Large intestine (tissue), 3 donors: ENCODE results near the gene RAB3C. TPM values are rescaled to one million over a fixed set of nuclear protein-coding genes. Genes with fewer than 3 reads are reported as not detected.
"Not testable (repeated sequence)": the region's sequence is repeated elsewhere in the genome, so short reads cannot be mapped to it uniquely, and the experiment has no call there.

Source experiments
- DNase-seq, 2 donors: peaks; one replicate each; pipeline versions ENCODE4 v3.0.0 to v3.0.0-alpha.2; 2013
- H3K27ac ChIP-seq: one replicate; pipeline ENCODE4 v1.5.1; 2013; ENCODE audit warnings: low read length
- H3K27me3 ChIP-seq: 2 replicates; pipeline ENCODE4 v1.6.1; 2013; ENCODE audit warnings: low read length; ENCODE audit not compliant: control insufficient read depth, insufficient read depth
- H3K36me3 ChIP-seq: 2 replicates; pipeline ENCODE4 v1.6.1; 2013; ENCODE audit warnings: low read length; ENCODE audit not compliant: control insufficient read depth, insufficient read depth
- H3K4me1 ChIP-seq: one replicate; pipeline ENCODE4 v1.6.1; 2013; ENCODE audit warnings: low read length; ENCODE audit not compliant: control insufficient read depth, insufficient read depth
- H3K4me3 ChIP-seq: one replicate; pipeline ENCODE4 v1.5.1; 2013; ENCODE audit warnings: low read length
- H3K9me3 ChIP-seq: one replicate; pipeline ENCODE4 v1.6.1; 2013; ENCODE audit warnings: mild to moderate bottlenecking, low read depth, low read length, moderate library complexity; ENCODE audit not compliant: control insufficient read depth
- WGBS: methylation state at CpG from one replicate; pipeline ENCODE4 v1.1.5; 2013; ENCODE audit warnings: low lambda C conversion rate; ENCODE audit not compliant: insufficient coverage; 5-methylcytosine and 5-hydroxymethylcytosine counted together
- polyA plus RNA-seq: library from polyadenylated mRNA; unstranded; fragments of 120-200 nt; gene quantifications from one replicate; pipeline ENCODE4 v1.2.1, GENCODE V29; 2013

Gene RAB3C
- polyA plus RNA-seq, 1 donor: 12.6 TPM

DNA sequence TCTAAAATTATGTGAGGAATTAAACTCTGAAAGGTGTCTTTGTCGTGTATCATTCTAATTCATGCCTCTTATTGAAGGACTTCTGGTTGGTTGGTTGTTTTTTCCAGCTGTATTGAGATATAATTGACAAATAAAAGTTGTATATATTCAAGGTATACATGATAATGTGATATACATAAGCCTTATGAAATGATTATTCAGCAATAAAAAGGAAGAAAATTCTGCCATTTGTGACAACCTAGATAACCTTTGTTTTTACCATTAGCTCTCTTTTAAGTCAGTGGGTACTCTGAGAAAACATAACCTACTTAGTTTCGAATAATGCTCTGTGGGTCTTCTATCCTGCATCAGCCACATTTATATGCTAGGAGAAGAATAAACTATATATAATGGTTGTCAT is 89.6 kb downstream of the RAB3C start:
- Histone ChIP-seq H3K9me3 (no peaks in the 10 kb centered on the region), H3K4me3 (no peak overlapping the region), H3K36me3 (no peaks in the 10 kb centered on the region), H3K4me1 (no peaks in the 10 kb centered on the region), H3K27me3 (no peaks in the 10 kb centered on the region), H3K27ac (no peak overlapping the region)
- WGBS: 100% methylated on average over 1 of the region's 2 CpGs
- no peak for DNase-seq

DNA sequence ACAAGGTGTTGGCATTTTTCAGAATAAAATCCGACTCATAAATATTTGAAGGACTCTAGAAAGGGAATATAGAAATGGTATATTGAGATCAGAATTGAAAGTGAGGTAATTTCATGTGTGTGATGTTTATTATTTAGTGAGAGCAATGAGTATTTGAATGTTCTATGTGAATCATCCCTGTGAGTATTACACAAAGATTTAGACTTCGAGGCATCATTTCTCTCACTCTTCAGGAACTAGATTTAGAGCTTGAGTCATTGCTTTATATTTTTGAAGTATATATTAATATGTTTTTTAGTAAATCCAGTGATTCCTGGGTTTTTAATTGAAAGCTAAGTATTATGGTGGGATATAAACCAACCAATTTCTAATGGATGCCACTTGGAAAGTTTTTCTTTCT is 91.2 kb downstream of the RAB3C start:
- Histone ChIP-seq H3K4me3 (no peak overlapping the region), H3K9me3 (no peaks in the 10 kb centered on the region), H3K27me3 (no peaks in the 10 kb centered on the region), H3K4me1 (no peaks in the 10 kb centered on the region), H3K36me3 (no peaks in the 10 kb centered on the region), H3K27ac (no peak overlapping the region)
- DNase-seq: no peak
- WGBS: 83% methylated on average over 1 of the region's 2 CpGs

DNA sequence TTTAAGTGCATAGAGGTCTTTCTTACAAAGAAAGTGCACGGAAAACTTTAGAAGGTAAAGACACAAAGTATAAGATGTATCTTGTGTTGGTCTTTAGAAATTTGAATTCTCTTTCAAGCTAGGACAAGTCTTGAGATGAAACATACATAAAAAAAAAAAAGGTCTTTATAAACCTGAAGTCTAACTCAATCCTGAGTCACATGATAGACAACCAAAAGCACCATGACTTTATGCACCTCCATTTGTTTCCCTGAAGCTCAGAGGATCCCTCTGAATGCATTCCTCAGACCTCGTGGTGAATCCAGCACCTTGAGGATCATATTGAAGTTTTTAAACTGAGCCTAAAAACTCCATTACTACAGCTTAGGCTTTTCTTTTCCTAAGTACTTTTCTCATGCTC is 91.8 kb downstream of the RAB3C start:
- no peaks in the 10 kb centered on the region for H3K9me3 ChIP-seq
- 100% methylated on average over 1 of the region's 2 CpGs for WGBS
- no peaks in the 10 kb centered on the region for H3K4me1 ChIP-seq
- no peak for DNase-seq
- no peaks in the 10 kb centered on the region for H3K27me3 ChIP-seq
- no peak overlapping the region for H3K27ac ChIP-seq
- H3K36me3 ChIP-seq: no peaks in the 10 kb centered on the region
- no peak overlapping the region for H3K4me3 ChIP-seq

DNA sequence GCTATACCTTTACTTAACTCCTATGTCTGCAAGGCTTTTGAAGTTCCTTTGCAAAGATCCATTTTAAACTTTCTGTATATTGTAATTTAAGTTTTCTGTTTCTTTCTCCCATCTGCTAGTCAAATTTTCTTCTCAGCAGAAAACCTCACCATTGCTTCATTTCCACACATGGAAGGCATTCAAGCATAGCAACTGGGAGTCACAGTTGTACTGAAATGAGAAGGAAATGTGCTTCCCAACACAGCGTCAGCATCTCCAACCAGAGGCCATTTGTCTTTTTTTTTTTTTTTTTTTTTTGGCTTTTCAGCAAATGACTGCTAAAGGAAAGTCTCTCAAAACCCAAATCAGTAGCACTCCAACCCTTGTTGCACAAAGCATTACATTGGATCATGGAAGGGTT is 92.5 kb downstream of the RAB3C start:
- no CpG with 5 or more reads among the region's 1 CpG for WGBS
- H3K27ac ChIP-seq: no peak overlapping the region
- H3K9me3 ChIP-seq: no peaks in the 10 kb centered on the region
- no peaks in the 10 kb centered on the region for H3K27me3 ChIP-seq
- H3K4me3 ChIP-seq: no peak overlapping the region
- DNase-seq: no peak
- no peaks in the 10 kb centered on the region for H3K4me1 ChIP-seq
- H3K36me3 ChIP-seq: no peaks in the 10 kb centered on the region

DNA sequence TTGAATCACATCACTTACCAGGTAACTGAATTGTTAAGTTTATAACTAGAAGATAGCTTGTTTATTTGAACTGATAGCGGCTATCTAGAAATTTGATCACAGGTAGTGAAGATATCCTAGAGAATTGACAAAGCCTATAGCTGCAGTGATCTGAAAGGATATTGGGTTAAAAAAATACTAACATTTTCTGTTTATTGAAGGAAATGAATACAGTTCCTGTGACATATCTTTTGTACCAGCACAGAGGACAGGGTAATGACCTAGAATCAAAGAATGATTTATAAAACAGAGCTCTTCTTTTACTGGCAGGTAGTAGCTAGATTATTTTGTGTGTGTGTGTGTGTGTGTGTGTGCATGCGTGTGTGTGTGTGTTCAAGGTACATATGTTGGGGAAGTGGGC is 94.8 kb downstream of the RAB3C start:
- WGBS: no CpG with 5 or more reads among the region's 2 CpGs
- Histone ChIP-seq H3K27me3 (no peaks in the 10 kb centered on the region), H3K4me1 (no peaks in the 10 kb centered on the region), H3K27ac (no peak overlapping the region), H3K36me3 (no peaks in the 10 kb centered on the region), H3K9me3 (no peaks in the 10 kb centered on the region), H3K4me3 (no peak overlapping the region)
- no peak for DNase-seq

DNA sequence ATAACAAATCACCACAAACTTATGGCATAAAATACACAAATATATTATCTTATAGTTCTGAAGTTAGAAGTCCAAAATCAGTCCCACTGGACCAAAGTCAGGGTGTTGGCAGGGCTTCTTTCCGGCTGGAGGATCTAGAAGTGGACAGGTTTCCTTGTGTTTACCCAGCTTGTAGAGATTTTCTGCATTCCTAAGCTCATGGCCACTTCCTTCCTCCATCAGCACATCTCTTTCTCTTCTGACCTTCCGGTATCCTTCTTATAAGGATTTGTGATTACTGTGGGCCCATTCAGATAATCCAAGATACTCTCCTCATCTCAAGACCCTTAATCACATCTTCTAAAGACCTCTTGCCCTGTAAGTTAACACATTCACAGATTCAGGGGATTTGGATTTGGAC is 97.6 kb downstream of the RAB3C start:
- Histone ChIP-seq H3K36me3 (no peaks in the 10 kb centered on the region), H3K4me1 (no peaks in the 10 kb centered on the region), H3K9me3 (no peaks in the 10 kb centered on the region), H3K4me3 (no peak overlapping the region), H3K27ac (no peak overlapping the region), H3K27me3 (no peaks in the 10 kb centered on the region)
- WGBS: 100% methylated on average over 1 of the region's 2 CpGs
- DNase-seq: no peak

DNA sequence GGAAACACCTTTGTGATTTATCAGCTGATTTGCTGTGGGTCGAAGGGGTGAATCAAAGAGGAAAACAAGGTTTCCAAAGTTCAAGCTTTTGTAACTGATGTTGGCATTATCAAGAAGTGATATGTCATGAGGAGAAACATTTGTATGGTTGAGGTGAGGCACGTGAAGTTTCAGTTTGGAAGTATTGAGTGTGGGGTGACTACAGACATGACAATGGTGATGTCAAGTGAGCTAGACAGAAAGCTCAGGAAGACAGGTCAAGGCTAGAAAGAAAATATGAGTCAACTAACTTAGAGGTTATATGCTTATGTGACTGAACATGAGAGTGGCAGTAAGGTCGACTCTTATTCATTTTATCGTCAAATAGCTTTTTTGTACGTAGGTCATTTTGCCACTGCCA is 99.1 kb downstream of the RAB3C start:
- WGBS: 83% methylated on average over 2 of the region's 5 CpGs
- no peaks in the 10 kb centered on the region for H3K27me3 ChIP-seq
- H3K4me1 ChIP-seq: no peaks in the 10 kb centered on the region
- no peaks in the 10 kb centered on the region for H3K36me3 ChIP-seq
- no peak for DNase-seq
- H3K27ac ChIP-seq: no peak overlapping the region
- no peak overlapping the region for H3K4me3 ChIP-seq
- H3K9me3 ChIP-seq: no peaks in the 10 kb centered on the region

DNA sequence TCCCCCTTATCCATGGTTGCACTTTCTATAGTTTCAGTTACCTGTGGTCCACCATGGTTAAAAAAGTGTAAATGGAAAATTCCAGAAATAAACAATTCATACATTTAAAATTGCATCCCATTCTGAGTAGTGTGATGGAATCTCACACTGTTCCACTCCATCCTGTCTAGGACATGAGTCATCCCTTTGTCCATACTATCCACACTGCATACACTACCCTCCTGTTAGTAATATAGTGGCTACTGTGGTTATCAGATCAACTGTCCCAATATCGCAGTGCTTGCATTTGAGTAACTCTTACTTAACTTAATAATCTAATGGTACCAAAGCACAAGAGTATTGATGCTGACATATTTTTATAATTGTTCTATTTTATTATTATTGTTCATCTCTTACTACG is 100.7 kb downstream of the RAB3C start:
- no peak for DNase-seq
- WGBS: 100% methylated on average over 1 of the region's 2 CpGs
- H3K27ac ChIP-seq: no peak overlapping the region
- no peaks in the 10 kb centered on the region for H3K4me1 ChIP-seq
- H3K36me3 ChIP-seq: no peaks in the 10 kb centered on the region
- H3K27me3 ChIP-seq: no peaks in the 10 kb centered on the region
- H3K4me3 ChIP-seq: no peak overlapping the region
- no peaks in the 10 kb centered on the region for H3K9me3 ChIP-seq

DNA sequence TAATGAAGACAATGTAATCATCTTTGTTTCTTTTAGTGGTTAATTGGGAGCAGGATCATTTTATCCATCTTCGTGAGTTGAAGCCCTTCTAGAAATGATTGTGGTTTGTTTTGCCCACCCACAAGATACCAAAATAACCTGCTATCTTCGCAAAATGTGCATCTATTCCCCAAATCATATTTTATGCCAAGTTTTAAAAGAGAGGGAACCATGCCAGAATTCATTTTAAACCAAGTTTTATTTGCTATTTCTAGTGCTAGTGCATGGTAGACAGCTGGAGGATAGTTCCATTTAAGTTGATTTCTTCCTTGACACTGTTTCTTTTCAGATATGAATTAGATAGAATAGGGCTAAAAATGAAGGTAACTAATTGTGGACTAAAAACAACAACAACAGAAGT is 104.2 kb downstream of the RAB3C start:
- no peaks in the 10 kb centered on the region for H3K9me3 ChIP-seq
- H3K4me1 ChIP-seq: no peaks in the 10 kb centered on the region
- no peak for DNase-seq
- no peak overlapping the region for H3K27ac ChIP-seq
- 83% methylated on average over 1 of the region's 2 CpGs for WGBS
- no peaks in the 10 kb centered on the region for H3K36me3 ChIP-seq
- no peaks in the 10 kb centered on the region for H3K27me3 ChIP-seq
- no peak overlapping the region for H3K4me3 ChIP-seq

DNA sequence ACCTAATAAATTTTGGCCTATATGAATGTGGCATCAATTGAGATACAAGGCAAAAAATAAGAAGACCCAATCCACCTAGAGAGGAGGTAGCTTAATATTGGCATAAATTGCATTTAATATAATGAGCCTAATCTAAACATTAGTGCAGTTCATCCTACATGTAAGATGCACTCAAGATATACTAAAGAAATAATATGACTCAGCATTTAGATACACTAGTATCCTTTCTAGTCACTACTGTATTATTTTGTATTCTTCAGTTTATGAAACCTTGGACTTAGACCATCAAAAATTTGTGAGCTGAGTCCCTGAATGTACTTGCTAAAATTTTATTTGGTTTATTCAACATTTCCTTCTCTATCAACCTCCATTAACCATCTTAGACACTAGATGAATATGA is 104.7 kb downstream of the RAB3C start:
- Histone ChIP-seq H3K4me3 (no peak overlapping the region), H3K4me1 (no peaks in the 10 kb centered on the region), H3K27me3 (no peaks in the 10 kb centered on the region), H3K9me3 (no peaks in the 10 kb centered on the region), H3K27ac (no peak overlapping the region), H3K36me3 (no peaks in the 10 kb centered on the region)
- DNase-seq: no peak

DNA sequence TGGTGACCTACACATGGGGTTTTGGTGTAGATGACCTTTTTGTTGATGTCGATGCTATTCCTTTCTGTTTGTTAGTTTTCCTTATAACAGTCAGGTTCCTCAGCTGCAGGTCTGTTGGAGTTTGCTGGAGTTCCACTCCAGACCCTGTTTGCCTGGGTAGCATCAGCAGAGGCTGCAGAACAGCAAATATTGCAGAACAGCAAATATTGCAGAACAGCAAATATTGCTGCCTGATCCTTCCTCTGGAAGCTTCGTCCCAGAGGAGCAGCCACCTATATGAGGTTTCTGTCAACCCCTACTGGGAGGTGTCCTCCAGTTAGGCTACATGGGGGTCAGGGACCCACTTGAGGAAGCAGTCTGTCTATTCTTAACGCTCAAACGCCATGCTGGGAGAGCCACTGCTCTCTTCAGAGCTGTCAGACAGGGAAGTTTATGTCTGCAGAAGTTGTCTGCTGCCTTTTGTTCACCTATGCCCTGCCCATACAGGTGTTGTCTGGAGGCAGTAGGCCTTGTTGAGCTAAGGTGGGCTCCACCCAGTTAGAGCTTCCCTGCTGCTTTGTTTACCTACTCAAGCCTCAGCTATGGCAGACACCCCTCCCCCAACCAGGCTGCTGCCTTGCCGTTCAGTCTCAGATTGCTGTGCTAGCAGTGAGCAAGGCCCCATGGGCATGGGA is 116.3 kb downstream of the RAB3C start:
- not testable (repeated sequence) for H3K4me3 ChIP-seq, DNase-seq, H3K4me1 ChIP-seq, H3K27me3 ChIP-seq, H3K27ac ChIP-seq, H3K9me3 ChIP-seq, H3K36me3 ChIP-seq
- WGBS: no CpG with 5 or more reads among the region's 5 CpGs
